ENCODE measurements around the gene ELK4.

The ELK4 gene

DNA sequence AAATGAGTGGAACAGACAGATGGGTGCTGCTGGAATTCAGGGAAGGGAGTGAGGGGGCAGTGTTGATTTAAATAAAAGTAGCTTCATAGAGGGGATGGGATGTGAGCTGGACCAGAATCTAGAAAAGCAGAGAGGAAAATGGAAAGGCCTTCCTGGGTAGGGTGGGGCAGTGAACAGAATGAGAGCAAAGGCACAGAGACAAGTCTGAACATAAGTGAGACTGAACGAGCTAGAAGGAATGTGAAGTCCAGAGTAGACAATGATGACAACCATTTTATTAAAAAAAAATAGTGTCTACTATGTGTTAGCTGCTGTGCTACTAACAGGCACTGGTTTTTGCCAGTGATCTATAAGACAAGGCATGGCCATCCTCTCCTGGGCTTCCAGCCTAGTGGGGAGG, 36.0 kb downstream of the ELK4 start:
- DNase-seq (ENCODE audit: low read depth): no peak

DNA sequence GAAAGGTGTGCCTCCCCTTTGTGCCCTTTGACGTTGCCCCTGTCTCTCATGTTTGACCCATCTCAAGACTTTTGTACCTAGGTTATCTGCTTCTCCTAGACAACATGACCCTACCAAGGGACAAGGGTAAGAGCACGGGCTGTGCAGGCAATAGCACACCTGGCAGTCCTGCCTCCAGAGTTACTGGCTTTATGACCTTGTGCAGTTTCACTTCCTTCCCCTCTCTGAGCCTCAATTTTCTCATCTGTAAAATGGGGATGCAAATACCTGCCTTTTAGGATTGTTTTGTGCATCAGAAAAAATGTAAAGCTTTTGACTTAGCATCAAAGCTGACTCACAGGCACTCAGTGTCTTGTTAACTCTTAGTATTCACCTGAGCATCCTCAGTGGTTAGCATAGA, 36.4 kb downstream of the ELK4 start:
- DNase-seq (ENCODE audit: low read depth): no peak

DNA sequence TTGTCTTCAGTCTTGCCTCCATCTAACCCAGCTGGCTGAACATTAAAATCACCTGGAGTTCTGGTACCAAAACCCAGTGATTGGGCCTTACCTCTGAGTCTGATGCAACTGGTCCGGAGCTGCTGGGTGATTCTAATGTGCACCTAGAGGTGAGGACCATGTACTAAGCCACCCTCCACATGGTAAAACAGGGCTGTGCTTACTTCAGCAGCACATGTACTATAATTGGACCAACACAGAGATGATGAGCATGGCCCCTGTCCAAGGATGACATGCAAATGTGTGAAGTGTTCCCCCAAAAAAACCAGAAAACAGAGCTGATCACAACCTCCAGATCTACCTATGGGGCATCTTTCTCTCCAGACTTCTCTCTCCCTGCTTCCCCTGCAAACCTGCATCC, 37.0 kb downstream of the ELK4 start:
- no peak for DNase-seq (ENCODE audit: low read depth)

- no peak for DNase-seq (ENCODE audit: low read depth)
Observed at GRCh38 chr1:205593967-205594366, 37.8 kb downstream of the ELK4 start.

DNA sequence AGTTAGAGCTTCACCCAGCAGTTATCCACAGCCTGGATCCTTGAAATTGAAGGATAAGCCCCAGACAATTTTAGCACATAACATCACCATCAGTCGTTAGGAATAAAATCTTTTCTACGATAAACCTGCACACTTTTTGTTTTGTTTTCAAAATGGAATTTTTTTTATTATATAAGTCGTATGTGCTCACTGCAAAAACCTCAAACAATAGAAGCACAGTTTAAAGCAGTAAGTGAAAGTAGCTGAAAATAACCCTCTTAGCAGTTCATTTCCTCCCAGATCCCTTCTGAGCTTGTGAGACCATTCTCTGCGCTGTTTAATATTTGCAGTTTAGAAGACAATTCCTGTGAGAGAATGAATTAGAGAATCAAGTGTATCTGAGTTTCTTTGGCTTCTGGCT, 38.3 kb downstream of the ELK4 start:
- DNase-seq (ENCODE audit: low read depth): no peak

GRCh38 chr1:205592443-205593003, 39.3 kb downstream of the ELK4 start:
- no peak for DNase-seq (ENCODE audit: low read depth)

DNA sequence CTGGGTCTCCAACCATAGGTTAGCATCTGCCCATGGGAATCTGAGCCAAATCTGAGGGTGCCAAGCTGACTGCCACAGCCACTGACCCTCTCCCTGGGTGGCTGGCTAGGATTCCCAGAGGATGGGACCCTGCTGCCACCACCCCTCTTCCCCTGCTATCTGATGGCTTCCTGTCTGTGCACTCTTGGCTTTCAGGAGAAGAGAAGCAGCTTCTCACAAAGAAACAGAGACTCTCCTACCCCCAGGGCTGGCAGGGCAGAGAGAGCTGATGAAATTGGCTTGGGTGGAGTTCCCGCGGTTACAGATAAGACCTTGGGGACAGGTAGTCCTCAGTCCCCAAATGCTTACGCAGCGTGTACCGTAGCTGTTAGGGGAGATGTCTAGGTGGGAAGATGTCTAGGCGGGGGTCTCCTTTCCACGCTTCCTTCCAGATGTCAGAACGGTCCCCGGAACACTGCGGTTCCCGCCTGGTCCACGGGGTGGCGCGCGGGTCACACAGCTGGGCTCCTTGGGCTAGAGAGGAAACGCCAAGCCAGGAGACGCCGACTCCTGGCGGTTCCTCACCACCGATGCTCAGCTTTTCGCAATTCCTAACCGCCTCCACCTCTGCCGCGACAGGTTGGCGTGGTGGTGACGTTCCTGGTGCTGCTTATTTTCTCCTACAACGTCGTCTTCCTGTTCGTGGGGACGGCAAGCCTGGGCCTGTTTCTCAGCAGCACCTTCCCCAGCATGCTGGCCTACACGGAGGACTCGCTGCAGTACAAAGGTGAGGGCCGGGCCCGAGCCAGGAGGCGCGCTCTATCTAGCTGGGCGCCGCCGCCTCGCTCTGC, 40.1 kb downstream of the ELK4 start:
- peak; percentile 69 for DNase-seq (ENCODE audit: low read depth)

DNA sequence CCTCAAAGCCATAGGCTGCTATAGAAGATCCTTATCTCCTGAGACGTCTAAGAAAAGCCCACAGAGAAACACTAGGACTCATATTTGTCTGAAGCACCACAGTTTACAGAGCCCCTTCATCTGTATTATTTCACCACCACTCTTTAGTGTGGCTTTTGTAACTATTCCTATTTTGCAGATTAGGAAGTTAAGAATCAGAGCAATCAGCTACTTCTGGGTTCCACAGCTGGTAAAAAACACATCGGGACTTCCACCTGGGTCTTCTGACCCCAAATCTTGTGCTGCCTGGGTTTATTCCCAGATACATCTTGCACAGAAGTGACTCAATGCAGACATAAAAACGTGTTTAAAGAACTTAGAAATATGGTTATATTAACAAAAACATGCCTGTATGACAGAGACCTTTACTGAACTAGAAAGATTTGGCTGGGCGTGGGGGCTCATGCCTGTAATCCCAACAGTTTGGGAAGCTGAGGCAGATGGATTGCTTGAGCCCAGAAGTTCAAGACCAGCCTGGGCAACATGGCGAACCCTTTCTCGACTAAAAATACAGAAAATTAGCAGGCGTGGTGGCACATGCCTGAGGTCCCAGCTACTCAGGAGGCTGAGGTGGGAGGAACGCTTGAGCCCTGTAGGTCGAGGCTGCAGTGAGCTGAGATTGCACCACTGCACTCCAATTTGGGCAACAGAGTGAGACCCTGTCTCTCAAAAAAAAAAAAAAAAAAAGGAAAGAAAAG, 40.9 kb downstream of the ELK4 start:
- DNase-seq (ENCODE audit: low read depth): no peak

- DNase-seq (ENCODE audit: low read depth): no peak
Observed at GRCh38 chr1:205590457-205590768, 41.4 kb downstream of the ELK4 start.

- DNase-seq (ENCODE audit: low read depth): no peak
Observed at GRCh38 chr1:205589618-205590456, 42.0 kb downstream of the ELK4 start.

DNA sequence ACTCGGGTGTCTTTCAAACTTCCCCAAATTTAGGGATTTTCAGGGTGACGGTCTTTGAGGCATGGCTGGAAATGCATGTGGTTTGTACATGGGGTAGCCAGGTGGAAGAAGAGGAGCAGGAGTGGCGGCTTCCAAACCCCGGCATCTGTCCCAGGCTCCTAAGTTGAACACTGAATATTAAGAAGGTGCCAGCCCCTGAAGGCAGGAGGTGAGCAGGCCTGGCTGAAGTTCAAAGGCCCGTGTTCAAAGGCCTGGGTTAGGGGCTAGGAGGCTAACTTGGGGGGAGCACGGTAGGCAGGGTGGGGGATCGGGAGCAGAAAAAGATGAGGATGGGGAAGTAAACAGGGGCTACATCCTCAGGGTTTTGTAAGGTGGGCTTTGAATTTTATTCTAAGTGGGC, 42.8 kb downstream of the ELK4 start:
- no peak for DNase-seq (ENCODE audit: low read depth)

GRCh38 chr1:205588636-205589035, 43.2 kb downstream of the ELK4 start:
- peak; percentile 70 for DNase-seq (ENCODE audit: low read depth)

GRCh38 chr1:205587581-205587980, 44.2 kb downstream of the ELK4 start:
- no peak for DNase-seq (ENCODE audit: low read depth)

- no peak for DNase-seq (ENCODE audit: low read depth)
Observed at GRCh38 chr1:205585835-205586785, 45.7 kb downstream of the ELK4 start.

DNA sequence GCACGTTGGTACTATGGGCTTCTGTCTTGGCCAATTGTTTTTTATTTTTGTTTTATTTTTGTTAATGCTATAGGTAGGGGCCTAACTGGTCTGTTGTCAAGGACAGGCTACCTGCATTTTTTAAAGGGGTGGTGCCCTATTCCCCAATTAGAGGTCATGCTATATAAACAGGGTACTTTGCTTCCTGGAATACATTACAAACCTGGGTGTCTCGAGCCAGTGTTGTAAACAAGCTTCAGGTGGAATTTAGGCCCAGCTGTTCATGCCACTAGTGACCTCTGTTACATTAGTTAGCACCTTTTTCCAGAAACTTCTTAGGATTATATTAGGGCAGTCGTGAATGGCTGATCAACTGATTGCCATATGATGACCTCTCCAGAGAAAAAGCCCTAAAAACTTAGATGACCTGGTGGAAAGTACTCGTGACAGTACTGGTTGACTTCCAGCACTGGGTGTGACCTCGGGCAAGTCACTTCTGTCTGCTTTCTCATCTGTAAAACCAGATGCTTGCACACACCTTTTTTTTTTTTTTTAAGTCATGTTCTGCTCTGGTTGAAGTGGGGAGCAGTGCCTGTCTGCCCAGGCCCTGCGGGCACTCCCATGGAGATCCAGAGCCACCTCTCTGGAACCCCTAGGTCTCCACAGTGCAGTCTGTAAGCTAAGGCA, 46.5 kb downstream of the ELK4 start:
- DNase-seq (ENCODE audit: low read depth): no peak

GRCh38 chr1:205584732-205585131, 47.1 kb downstream of the ELK4 start:
- no peak for DNase-seq (ENCODE audit: low read depth)

DNA sequence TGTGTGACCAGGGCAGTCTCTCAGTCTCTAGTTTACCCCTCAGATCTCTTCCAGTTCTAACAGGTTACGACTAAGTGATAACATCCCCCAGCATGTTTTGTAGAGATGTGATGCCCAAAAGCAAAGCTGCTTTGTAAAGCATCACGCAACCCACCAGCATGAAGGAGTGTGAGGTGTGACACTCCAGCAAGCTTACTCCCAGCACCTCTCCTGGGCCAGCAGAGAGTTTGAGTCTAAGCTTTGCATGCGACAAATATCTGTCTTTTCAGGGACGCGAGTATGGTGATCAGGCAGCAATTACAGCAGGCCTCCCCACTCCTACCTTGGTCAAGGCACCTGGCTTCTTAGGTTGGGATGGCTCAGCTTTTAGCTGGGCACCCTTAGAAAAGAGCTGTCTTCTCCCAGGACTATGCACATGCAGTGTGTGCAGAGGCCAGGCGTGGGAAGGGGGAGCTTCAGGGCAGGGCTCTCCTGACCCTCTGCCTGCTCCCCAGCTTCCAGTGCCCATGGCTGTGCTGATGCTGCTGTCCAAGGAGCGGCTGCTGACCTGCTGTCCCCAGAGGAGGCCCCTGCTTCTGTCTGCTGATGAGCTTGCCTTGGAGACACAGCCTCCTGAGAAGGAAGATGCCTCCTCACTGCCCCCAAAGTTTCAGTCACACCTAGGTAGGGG, 48.2 kb downstream of the ELK4 start:
- DNase-seq (ENCODE audit: low read depth): no peak

DNA sequence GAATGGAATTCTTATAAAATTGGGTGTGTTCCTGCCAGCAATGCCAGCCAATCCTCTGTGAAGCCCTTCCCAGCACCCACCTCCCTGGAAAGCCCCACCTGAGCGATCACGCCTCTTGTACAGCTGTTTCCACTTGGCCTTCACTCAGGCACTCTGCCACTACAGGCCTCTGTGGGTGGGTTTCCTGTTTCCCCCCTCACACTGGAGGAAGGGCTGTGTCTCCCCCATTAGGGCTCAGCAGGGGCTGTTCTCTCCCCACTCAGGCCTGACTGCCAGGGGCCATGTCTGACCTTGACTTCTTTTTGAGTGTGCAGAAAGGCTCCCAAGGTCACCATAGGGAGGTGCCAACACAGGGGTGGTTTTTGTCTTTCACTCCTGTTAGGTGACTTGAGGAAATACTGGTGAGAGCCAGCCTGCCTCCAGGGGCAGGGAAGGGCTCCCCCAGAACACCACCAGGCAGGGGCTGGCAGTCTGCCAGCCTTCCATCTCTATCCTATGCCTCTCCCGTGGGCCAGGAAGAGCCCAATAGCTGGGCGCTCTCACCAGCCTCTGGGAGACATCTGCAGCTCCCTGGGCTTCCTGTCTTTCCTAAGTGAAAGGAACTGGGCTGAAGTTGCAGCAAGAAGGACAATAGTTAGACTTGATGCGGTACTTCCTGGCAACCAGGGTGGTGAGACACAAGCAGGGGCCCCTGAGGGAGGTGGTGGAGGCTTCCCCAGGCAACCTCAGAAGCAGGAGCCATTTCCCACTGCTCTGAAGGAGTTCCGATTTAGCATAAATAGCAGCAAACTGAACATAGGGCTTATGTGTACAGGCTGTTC, 49.1 kb downstream of the ELK4 start:
- DNase-seq (ENCODE audit: low read depth): peak; percentile 24

DNA sequence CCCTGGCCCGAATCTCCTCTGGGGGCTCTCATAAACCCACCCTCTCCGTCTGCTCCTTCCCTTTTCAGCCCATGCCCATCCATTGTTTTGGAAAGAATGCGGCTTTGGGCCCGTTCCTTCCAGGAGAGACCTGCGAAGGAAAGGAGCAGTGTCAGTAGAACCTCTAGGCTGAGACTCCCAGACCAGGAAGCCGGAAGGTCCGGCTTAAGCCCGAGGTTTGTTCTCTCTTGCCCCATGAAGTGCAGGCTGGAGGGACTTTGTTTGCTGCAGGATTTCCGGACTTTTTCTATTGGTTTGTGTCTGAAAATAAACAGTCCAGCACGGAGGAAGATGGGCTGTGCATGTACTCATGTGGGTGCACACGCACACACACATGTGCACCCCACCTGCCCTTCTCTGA, 49.8 kb downstream of the ELK4 start:
- no peak for DNase-seq (ENCODE audit: low read depth)
